Kasumi-1 (cell line): ENCODE measurements around the gene SMAD2.
"Not testable (repeated sequence)": the region's sequence is repeated elsewhere in the genome, so short reads cannot be mapped to it uniquely, and the experiment has no call there.

Source experiments
- DNase-seq, 2 experiments: peaks; one replicate each; lab custom pipeline; 2025; lab: John Stamatoyannopoulos, UW

SMAD2 gene

GRCh38 chr18:47793609-47794008, 136.8 kb downstream of the SMAD2 start:
- DNase-seq = no peak

GRCh38 chr18:47791461-47791985, 138.9 kb downstream of the SMAD2 start:
- DNase-seq = no peak

- no peak for DNase-seq
Observed at GRCh38 chr18:47790036-47790435, 140.4 kb downstream of the SMAD2 start.

- no peak for DNase-seq
Observed at GRCh38 chr18:47788621-47789020, 141.8 kb downstream of the SMAD2 start.

- no peak for DNase-seq
Observed at GRCh38 chr18:47781561-47781960, 148.9 kb downstream of the SMAD2 start.

GRCh38 chr18:47780011-47780725, 150.3 kb downstream of the SMAD2 start:
- DNase-seq = no peak

GRCh38 chr18:47779381-47779780, 151.1 kb downstream of the SMAD2 start:
- no peak for DNase-seq

GRCh38 chr18:47777626-47778025, 152.8 kb downstream of the SMAD2 start:
- peak in 1 of 2 experiments; percentile 28 for DNase-seq

- no peak for DNase-seq
Observed at GRCh38 chr18:47775961-47776360, 154.5 kb downstream of the SMAD2 start.

- no peak for DNase-seq
Observed at GRCh38 chr18:47773931-47774330, 156.5 kb downstream of the SMAD2 start.

- DNase-seq = peak; percentile 60 to 63
Observed at GRCh38 chr18:47772374-47773248, 157.8 kb downstream of the SMAD2 start.

- no peak for DNase-seq
Observed at GRCh38 chr18:47771922-47772321, 158.5 kb downstream of the SMAD2 start.

- DNase-seq = no peak
Observed at GRCh38 chr18:47767699-47768098, 162.8 kb downstream of the SMAD2 start.

GRCh38 chr18:47767198-47767597, 163.3 kb downstream of the SMAD2 start:
- DNase-seq = not testable (repeated sequence)
